ENCODE measurements around the gene SLC1A1. TPM values are rescaled to one million over a fixed set of nuclear protein-coding genes. Genes with fewer than 3 reads are reported as not detected.

The SLC1A1 gene
- total RNA-seq, 6 experiments from 2014 or later = 22.0 to 82.7 (median 38.7) TPM

DNA sequence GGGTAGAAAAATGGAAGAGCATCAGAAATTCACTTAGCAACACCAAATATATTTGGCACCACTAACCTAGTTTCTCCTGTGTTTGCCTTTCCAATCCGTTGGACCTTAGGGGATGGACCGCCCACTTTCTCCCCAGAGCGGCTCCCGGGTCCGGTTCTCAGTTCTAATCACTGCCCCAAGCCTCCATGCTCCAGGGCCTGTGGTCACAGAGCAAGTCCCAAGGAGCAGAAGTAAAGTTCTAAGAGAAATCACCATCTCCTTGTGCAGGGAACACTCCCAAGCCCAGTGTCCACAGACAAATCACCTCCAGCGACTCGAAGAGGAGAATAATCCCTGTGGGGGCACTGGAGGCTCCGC lies 728 bp upstream of the SLC1A1 start:
- intact Hi-C loops (cut with DNase I) = no loop called here
- 0% methylated on average over 8 of the region's 8 CpGs for WGBS (ENCODE audit: insufficient coverage, low coverage, low lambda C conversion rate, missing lambda C conversion rate)
- peak overlapping the region; percentile 63 to 91 (median 74) for H3K4me3 ChIP-seq
- H3K27ac ChIP-seq = peak overlapping the region; percentile 86 to 96 (median 89)
- H3K36me3 ChIP-seq = peaks cover 0 to 4% (median 0%) of the 10 kb centered on the region in 4 donors
- peaks cover 0 to 15% (median under 1%) of the 10 kb centered on the region in 4 donors for H3K4me1 ChIP-seq
- no peak for TF ChIP-seq POLR2A (IDR thresholded peaks at IDR 0.05)
- TF ChIP-seq, protein P1, sequence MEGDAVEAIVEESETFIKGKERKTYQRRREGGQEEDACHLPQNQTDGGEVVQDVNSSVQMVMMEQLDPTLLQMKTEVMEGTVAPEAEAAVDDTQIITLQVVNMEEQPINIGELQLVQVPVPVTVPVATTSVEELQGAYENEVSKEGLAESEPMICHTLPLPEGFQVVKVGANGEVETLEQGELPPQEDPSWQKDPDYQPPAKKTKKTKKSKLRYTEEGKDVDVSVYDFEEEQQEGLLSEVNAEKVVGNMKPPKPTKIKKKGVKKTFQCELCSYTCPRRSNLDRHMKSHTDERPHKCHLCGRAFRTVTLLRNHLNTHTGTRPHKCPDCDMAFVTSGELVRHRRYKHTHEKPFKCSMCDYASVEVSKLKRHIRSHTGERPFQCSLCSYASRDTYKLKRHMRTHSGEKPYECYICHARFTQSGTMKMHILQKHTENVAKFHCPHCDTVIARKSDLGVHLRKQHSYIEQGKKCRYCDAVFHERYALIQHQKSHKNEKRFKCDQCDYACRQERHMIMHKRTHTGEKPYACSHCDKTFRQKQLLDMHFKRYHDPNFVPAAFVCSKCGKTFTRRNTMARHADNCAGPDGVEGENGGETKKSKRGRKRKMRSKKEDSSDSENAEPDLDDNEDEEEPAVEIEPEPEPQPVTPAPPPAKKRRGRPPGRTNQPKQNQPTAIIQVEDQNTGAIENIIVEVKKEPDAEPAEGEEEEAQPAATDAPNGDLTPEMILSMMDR (IDR thresholded peaks at IDR 0.05) = no peak
- ATAC-seq (peak; percentile 68 to 76 (median 72)), DNase-seq (peak; percentile 73 to 85 (median 84))
- H3K27me3 ChIP-seq = no peaks in the 10 kb centered on the region
- no peaks in the 10 kb centered on the region for H3K9me3 ChIP-seq

DNA sequence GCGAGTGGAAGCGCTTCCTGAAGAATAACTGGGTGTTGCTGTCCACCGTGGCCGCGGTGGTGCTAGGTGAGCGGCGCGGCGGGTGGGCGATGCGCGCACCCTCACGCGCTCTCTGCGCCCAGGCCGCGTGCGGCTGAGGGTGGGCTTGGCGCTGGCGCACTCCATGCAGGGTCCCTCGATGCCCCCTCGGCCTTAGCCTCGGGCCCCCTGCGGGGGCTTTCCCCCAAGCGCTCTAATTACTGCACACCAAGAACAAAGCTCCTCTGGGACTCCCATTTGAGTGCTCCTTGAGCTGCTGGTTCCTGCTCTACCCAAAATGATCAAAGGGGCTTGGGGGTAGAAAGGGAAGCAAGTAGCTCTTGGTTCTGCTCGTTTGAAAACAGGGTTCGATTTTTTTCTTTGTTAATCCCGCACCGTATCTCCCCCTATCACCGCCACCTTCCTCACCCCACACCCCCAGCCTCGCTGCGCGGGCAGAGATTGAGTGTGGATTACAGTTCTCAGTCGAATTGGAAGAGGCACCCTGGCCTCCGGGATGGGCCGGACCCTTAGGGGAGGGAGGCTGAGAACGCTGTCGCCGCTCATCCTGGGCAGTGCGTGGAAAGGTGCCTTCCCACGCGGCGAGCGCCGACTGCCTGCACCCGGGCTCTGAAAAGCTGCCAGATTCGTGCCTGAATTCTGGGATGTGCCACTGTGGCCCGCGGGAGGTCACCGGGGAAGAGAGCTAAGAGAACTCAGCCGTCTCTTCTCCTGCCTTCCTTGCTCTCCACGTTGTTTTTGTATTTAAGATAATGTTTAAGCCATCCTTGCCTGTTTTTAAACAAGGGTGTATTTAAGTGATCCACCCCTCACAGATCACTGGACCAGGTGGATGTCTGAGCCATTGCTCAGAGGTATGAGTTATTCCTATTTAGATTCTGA lies 697 bp downstream of the SLC1A1 start:
- H3K36me3 ChIP-seq = peaks cover 0 to 9% (median 0%) of the 10 kb centered on the region in 4 donors
- peak; percentile 46 to 71 (median 68) for DNase-seq
- peaks cover 0 to 15% (median 3%) of the 10 kb centered on the region in 4 donors for H3K4me1 ChIP-seq
- TF ChIP-seq, protein P1 (IDR thresholded peaks at IDR 0.05) = no peak
- no peak for TF ChIP-seq POLR2A (IDR thresholded peaks at IDR 0.05)
- intact Hi-C loops (cut with DNase I) = no loop called here
- 1% methylated on average over 28 of the region's 52 CpGs for WGBS (ENCODE audit: insufficient coverage, low coverage, low lambda C conversion rate, missing lambda C conversion rate)
- H3K27me3 ChIP-seq = no peaks in the 10 kb centered on the region
- peak overlapping the region; percentile 86 to 96 (median 89) for H3K27ac ChIP-seq
- peak overlapping the region; percentile 63 to 91 (median 74) for H3K4me3 ChIP-seq
- ATAC-seq = peak; percentile 0 to 28 (median 24)
- no peaks in the 10 kb centered on the region for H3K9me3 ChIP-seq

DNA sequence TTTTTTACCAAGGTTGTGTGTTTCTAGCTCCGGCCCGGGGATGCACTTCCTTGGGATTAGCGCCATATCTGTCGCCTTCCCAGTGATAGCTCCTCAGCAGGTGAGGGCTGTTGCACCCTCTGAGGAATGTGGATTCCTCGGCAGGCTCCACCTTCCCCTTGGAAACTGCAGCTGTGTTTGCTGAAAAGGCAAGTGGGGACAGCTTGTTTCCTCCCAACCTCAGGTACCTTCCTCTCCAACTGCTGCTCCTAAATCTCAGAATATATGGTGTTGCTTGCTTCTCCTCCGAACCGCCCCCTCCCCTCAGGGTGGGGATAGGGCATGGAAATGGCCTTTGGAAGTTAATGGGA lies 1.3 kb downstream of the SLC1A1 start:
- no peaks in the 10 kb centered on the region for H3K9me3 ChIP-seq
- ATAC-seq (peak in 1 of 4 donors; percentile 3), DNase-seq (no peak)
- no peak for TF ChIP-seq POLR2A (IDR thresholded peaks at IDR 0.05)
- TF ChIP-seq, protein P1 (IDR thresholded peaks at IDR 0.05) = no peak
- 15% methylated on average over 7 of the region's 7 CpGs for WGBS (ENCODE audit: insufficient coverage, low coverage, low lambda C conversion rate, missing lambda C conversion rate)
- H3K27me3 ChIP-seq = no peaks in the 10 kb centered on the region
- intact Hi-C loops (cut with DNase I) = no loop called here
- peaks cover 0 to 15% (median 3%) of the 10 kb centered on the region in 4 donors for H3K4me1 ChIP-seq
- H3K4me3 ChIP-seq = peak overlapping the region; percentile 63 to 91 (median 74)
- H3K36me3 ChIP-seq = peaks cover 0 to 9% (median 0%) of the 10 kb centered on the region in 4 donors
- H3K27ac ChIP-seq = peak overlapping the region; percentile 86 to 96 (median 89)

DNA sequence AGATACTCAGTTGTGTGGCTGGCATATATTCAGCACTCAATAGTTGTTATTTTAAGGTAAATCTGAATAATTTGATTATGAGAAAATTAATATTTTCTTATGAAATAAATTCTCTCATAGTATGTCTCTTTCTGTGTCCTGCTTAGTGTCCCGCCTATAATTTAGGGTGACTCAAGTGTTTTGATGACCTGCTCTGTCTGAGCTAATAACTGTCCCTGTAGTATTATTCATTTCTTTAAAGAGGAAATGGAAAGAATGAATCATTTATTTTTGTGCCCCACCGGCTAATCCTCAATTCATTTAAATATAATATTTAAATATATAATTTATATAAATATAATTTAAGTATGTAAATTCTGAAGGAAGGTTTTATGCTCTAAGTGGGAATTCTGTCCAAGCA lies 4.1 kb downstream of the SLC1A1 start:
- TF ChIP-seq, protein P1 (IDR thresholded peaks at IDR 0.05) = no peak
- TF ChIP-seq POLR2A (IDR thresholded peaks at IDR 0.05) = no peak
- 75% methylated on average over 2 of the region's 2 CpGs for WGBS (ENCODE audit: insufficient coverage, low coverage, low lambda C conversion rate, missing lambda C conversion rate)
- no peak for DNase-seq

More for the DNA sequence above, 4.1 kb downstream of the SLC1A1 start:
- intact Hi-C loops (cut with DNase I) = no loop called here
- no peaks in the 10 kb centered on the region for H3K27me3 ChIP-seq
- H3K36me3 ChIP-seq = peaks cover 0 to 9% (median 0%) of the 10 kb centered on the region in 4 donors
- H3K4me3 ChIP-seq = no peak overlapping the region
- peaks cover 0 to 28% (median 3%) of the 10 kb centered on the region in 4 donors for H3K4me1 ChIP-seq
- no peaks in the 10 kb centered on the region for H3K9me3 ChIP-seq
- no peak for ATAC-seq
- no peak overlapping the region for H3K27ac ChIP-seq
